ENCODE data around the gene ANXA6. TPM values are rescaled to one million over a fixed set of nuclear protein-coding genes. Genes with fewer than 3 reads are reported as not detected.

Gene ANXA6
- total and polyA plus RNA-seq, 2 of the 4 experiments (the other 2 are of a cell fraction), result 355 to 610 TPM

- Histone ChIP-seq H3K9me1 (ENCODE audit: insufficient read depth, low read length) (no peaks in the 10 kb centered on the region), H3K4ac (ENCODE audit: low read depth, low read length) (no peak overlapping the region), H3K9me3 (ENCODE audit: control insufficient read depth, insufficient read depth, low read length) (no peaks in the 10 kb centered on the region), H3K56ac (ENCODE audit: extremely low read depth, insufficient read depth, low read length) (no peak overlapping the region), H3K4me1 (ENCODE audit: control insufficient read depth, insufficient read depth, low read length) (no peaks in the 10 kb centered on the region), H2BK5ac (ENCODE audit: low read depth, low read length, poor library complexity, severe bottlenecking) (no peak overlapping the region), H4K91ac (ENCODE audit: insufficient read depth, low read depth, low read length) (no peak overlapping the region), H3K27me3 (ENCODE audit: control insufficient read depth, insufficient read depth, low read length) (no peaks in the 10 kb centered on the region), H3K4me3 (ENCODE audit: insufficient read depth, low read depth, low read length) (no peak overlapping the region), H3K36me3 (ENCODE audit: control insufficient read depth, insufficient read depth, low read length) (peaks cover 82% of the 10 kb centered on the region), H3K79me1 (ENCODE audit: low read depth in 1 of 2, low read length in 2 of 2) (peaks cover 24 to 49% of the 10 kb centered on the region in 2 experiments), H4K5ac (ENCODE audit: low read depth, low read length) (no peak overlapping the region), H4K8ac (ENCODE audit: low read depth in 2 of 2, low read length in 2 of 2) (no peak overlapping the region), H3K14ac (replicated peaks; ENCODE audit: low read depth, low read length) (no peak overlapping the region), H3K27ac (ENCODE audit: insufficient read depth, low read length) (no peak overlapping the region), H2AFZ (replicated peaks; ENCODE audit: low read length, poor library complexity) (no peak overlapping the region), H2BK20ac (ENCODE audit: low read depth, low read length) (no peak overlapping the region), H2AK5ac (ENCODE audit: low read depth, low read length) (no peak overlapping the region), H2BK120ac (ENCODE audit: low read depth, low read length) (no peak overlapping the region), H4K20me1 (ENCODE audit: insufficient read depth, low read length) (peaks cover 13% of the 10 kb centered on the region; the same call in 1 of the 2 replicates), H2AK9ac (replicated peaks; ENCODE audit: low read depth, low read length, poor library complexity) (no peak overlapping the region), H3K9ac (ENCODE audit: low read depth, low read length) (no peak overlapping the region), H3K18ac (ENCODE audit: low read depth, low read length) (no peak overlapping the region), H3K23ac (ENCODE audit: low read depth, low read length) (no peak overlapping the region), H2BK15ac (ENCODE audit: low read depth, low read length) (no peak overlapping the region), H3K4me2 (ENCODE audit: low read depth, low read length) (no peak overlapping the region)
- dilution Hi-C loops (cut with HindIII; ENCODE audit: low sequenced_read_pairs, unreplicated experiment), result no loop called here
- ChIA-PET POLR2A (ENCODE audit: unreplicated experiment) (no interaction called here), CTCF (no interaction called here)
- intact Hi-C loops (cut with micrococcal nuclease), result no loop called here
- TF ChIP-seq SMC3 (IDR thresholded peaks at IDR 0.05; ENCODE audit: low read depth, low read length) (no peak), FOS (IDR thresholded peaks at IDR 0.05; ENCODE audit: low read depth, low read length) (no peak), RCOR1 (IDR thresholded peaks at IDR 0.05; ENCODE audit: insufficient replicate concordance, low read length) (no peak), CTCF (conservative IDR thresholded peaks at IDR 0.05; ENCODE audit: low read depth, low read length) (no peak), CHD1 (IDR thresholded peaks at IDR 0.05; ENCODE audit: low read depth, low read length) (no peak), RFX5 (IDR thresholded peaks at IDR 0.05; ENCODE audit: low read depth, low read length) (no peak), BHLHE40 (IDR thresholded peaks at IDR 0.05; ENCODE audit: low read depth, low read length) (no peak), MAZ (IDR thresholded peaks at IDR 0.05; ENCODE audit: borderline replicate concordance, low read depth, low read length) (no peak), MXI1 (IDR thresholded peaks at IDR 0.05; ENCODE audit: borderline replicate concordance, low read depth, low read length) (no peak), ELK1 (IDR thresholded peaks at IDR 0.05; ENCODE audit: borderline replicate concordance, low read depth, low read length) (no peak), USF2 (IDR thresholded peaks at IDR 0.05; ENCODE audit: low read depth, low read length) (no peak), MAFK (IDR thresholded peaks at IDR 0.05; ENCODE audit: low read depth, low read length) (no peak), RAD21 (IDR thresholded peaks at IDR 0.05; ENCODE audit: low read length) (no peak)
- in situ Hi-C loops (cut with MboI; ENCODE audit: low sequenced_read_pairs), result no loop called here
- ATAC-seq (ENCODE audit: low read depth), result no peak
- DNase-seq, result no peak
- no CpG with 5 or more reads among the region's 4 CpGs for WGBS, 2 experiments (ENCODE audit: extremely low coverage in 2 of 2, insufficient read length in 1 of 2)
- BruUV-seq (replicated peaks), result no TSS peak
Measured at GRCh38 chr5:151132963-151133362, 24.6 kb downstream of the ANXA6 start.

Data from IMR-90 (cell line).